Skin of body (tissue), 2 donors: ENCODE data around the gene NEDD4L. TPM values are rescaled to one million over a fixed set of nuclear protein-coding genes. Genes with fewer than 3 reads are reported as not detected.

ENCODE experiments used
- DNase-seq: peaks from one replicate; lab custom pipeline; 2025; lab: John Stamatoyannopoulos, UW
- total RNA-seq: library from RNA; depleted of rRNA; stranded (reverse); fragments of >200 nt; gene quantifications from one replicate; pipeline ENCODE4 v1.2.3, GENCODE V29; 2014

The NEDD4L gene
- total RNA-seq, 1 donor from 2014 or later = 40.1 TPM

- DNase-seq = no peak
These were observed 186.6 kb downstream of the NEDD4L start for GRCh38 chr18:58230438-58231179.

- no peak for DNase-seq
These were observed 187.9 kb downstream of the NEDD4L start for GRCh38 chr18:58231930-58232329.

- no peak for DNase-seq
These were observed 188.6 kb downstream of the NEDD4L start for GRCh38 chr18:58232668-58233067.

- no peak for DNase-seq
These were observed 190.3 kb downstream of the NEDD4L start for GRCh38 chr18:58234359-58234741.

- no peak for DNase-seq
These were observed 191.0 kb downstream of the NEDD4L start for GRCh38 chr18:58235001-58235436.

GRCh38 chr18:58239879-58240278, 195.9 kb downstream of the NEDD4L start:
- no peak for DNase-seq

GRCh38 chr18:58241026-58241679, 197.1 kb downstream of the NEDD4L start:
- no peak for DNase-seq

- peak; percentile 35 for DNase-seq
These were observed 197.9 kb downstream of the NEDD4L start for GRCh38 chr18:58241877-58242276.

- no peak for DNase-seq
These were observed 198.4 kb downstream of the NEDD4L start for GRCh38 chr18:58242435-58242834.

- DNase-seq = no peak
These were observed 198.9 kb downstream of the NEDD4L start for GRCh38 chr18:58242968-58243367.

GRCh38 chr18:58243401-58243800, 199.4 kb downstream of the NEDD4L start:
- no peak for DNase-seq

GRCh38 chr18:58247363-58247834, 203.4 kb downstream of the NEDD4L start:
- no peak for DNase-seq

GRCh38 chr18:58249712-58250111, 205.7 kb downstream of the NEDD4L start:
- DNase-seq = peak; percentile 91

- no peak for DNase-seq
These were observed 207.4 kb downstream of the NEDD4L start for GRCh38 chr18:58251416-58251815.

- no peak for DNase-seq
These were observed 208.1 kb downstream of the NEDD4L start for GRCh38 chr18:58252166-58252565.

- no peak for DNase-seq
These were observed 209.3 kb downstream of the NEDD4L start for GRCh38 chr18:58253318-58253717.

GRCh38 chr18:58253871-58254270, 209.8 kb downstream of the NEDD4L start:
- no peak for DNase-seq

- DNase-seq = peak; percentile 51
These were observed 211.0 kb downstream of the NEDD4L start for GRCh38 chr18:58254873-58255511.

GRCh38 chr18:58255701-58256311, 211.8 kb downstream of the NEDD4L start:
- no peak for DNase-seq

GRCh38 chr18:58256316-58257080, 212.5 kb downstream of the NEDD4L start:
- no peak for DNase-seq

GRCh38 chr18:58257461-58257860, 213.4 kb downstream of the NEDD4L start:
- no peak for DNase-seq
